Fibroblast of skin of left biceps (primary cell): ENCODE measurements around the gene PIGC.
"Not testable (repeated sequence)": the region's sequence is repeated elsewhere in the genome, so short reads cannot be mapped to it uniquely, and the experiment has no call there.

ENCODE experiments used
- DNase-seq, 2 experiments: peaks; one replicate each; pipeline ENCODE4 v3.0.0-alpha.2; 2013; ENCODE audit warnings: low read depth in 2 of 2

The PIGC gene

GRCh38 chr1:172466795-172467407 lies 23.0 kb upstream of the PIGC start:
- DNase-seq = no peak

DNA sequence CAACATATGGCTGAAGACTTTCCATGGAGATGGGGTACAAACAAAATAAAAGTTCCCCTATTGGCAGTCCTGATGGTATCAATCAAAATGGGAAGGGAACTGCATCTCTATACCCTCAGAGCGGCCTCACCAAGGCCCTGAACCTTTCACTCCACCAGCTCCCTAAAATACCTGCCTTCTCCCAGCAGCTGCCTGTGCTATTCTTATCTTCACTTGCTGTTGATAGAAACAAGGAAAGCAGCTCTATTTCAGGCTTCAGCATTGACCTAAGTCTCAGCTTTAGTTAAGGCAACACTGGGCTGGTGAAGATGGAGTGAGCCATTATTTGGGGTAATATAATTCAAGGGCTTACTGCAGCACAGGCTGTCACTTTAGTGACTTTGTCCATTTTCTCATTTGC lies 21.7 kb upstream of the PIGC start:
- no peak for DNase-seq

- DNase-seq = no peak
These were observed 17.0 kb upstream of the PIGC start for GRCh38 chr1:172460887-172461315.

- DNase-seq = no peak
These were observed 16.3 kb upstream of the PIGC start for GRCh38 chr1:172460177-172460576.

DNA sequence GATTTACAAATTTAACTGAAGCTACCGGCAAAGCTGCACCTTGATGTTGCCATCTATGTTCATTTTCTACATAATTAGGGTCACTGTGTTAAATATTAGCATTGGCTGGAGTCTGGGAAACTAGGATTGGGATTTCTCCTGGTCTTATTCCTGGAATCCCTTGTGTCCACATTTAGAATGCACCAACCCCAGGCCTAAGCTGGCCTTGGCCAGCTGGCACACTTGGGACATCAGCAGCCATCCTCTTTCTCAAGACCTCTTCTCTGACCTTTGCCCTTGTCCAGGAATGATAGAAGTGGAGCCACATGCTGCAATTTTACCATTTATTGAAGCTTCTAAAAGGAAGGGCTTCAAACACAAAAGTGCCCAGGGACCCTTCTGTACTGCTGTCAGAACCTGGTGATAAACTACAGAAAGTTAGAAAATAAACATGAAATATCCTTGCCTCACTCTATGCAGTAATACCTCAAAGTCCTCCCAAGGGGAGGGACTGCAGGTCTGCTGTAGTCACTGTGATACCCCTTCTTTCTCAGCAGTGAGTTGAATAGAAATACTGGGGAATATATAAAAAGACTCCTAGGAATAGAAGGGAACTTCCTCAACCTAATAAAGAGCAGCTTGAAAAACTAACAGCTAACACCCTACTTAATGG lies 13.7 kb upstream of the PIGC start:
- no peak for DNase-seq

DNA sequence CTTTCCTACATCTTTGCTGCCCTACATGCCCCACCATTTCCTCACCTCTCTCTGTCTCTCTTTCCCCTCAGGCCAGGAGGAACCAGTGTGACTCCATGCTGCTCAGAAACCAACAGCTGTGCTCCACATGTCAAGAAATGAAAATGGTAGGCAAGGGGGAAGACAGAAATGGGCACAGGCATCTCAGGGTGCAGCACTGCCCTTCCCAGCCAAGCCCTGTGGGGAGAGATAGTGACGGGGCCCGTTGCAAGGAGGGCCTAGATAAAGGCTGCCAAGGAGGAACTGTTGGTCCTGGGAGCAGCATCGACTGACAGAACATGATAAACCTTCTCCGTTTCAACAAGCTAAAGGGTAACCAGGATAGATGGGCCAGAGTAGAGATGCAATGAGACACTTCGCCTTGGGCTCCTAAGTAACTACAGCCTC lies 12.5 kb upstream of the PIGC start:
- DNase-seq = no peak

- no peak for DNase-seq
These were observed 11.6 kb upstream of the PIGC start for GRCh38 chr1:172455451-172455850.

- DNase-seq = no peak
These were observed 9.7 kb upstream of the PIGC start for GRCh38 chr1:172453607-172454006.

- no peak for DNase-seq
These were observed 9.3 kb upstream of the PIGC start for GRCh38 chr1:172453153-172453545.

DNA sequence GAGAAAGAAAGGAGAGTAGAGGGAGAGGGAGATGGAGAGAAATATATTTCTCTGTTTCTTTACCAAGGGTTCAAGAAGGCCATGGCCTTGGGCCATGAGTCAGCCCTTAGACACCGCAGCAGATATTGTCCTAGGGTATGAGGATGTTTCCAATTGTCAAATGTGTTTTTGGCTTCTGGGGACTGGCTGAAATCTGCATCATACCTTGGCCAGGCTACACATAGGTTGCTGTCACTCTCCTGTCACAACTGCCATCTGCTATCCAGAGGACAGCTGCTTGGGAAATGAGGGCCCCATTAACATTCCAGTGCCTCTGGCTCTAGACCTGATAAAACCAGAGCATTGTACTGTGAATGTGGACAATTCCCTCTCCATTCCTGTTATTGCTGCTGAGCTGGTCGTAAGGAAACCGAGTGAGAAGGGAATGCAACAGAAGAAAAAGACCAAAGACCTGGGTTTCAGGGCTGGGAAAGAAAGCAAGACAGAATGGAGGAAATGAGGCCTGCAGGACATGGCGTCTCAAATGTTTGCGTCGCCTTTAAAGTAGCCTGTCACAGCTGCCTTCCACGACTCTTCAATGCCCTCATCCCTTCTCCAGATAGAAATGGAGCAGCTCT lies 8.8 kb upstream of the PIGC start:
- DNase-seq = no peak

- DNase-seq = no peak
These were observed 7.2 kb upstream of the PIGC start for GRCh38 chr1:172451002-172451443.

DNA sequence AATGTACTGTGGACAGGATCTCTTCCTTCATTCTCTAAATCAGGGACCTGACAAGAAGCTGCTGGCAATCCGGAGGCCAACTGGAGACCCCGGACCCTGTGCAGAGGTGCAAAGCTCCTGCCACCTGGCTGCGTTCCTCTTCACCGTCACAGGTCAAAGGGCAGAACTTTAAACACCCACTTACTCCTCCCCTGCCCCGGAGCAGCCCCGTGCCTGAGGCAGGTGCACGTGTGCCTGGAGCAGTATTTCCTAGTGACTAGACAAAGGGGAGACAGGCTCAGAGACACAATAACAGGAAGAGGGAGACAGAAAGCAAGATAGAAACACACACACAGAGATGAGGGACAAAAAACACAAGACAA lies 6.6 kb upstream of the PIGC start:
- no peak for DNase-seq

GRCh38 chr1:172449585-172450523 lies 6.0 kb upstream of the PIGC start:
- DNase-seq = peak; percentile 6 to 13

DNA sequence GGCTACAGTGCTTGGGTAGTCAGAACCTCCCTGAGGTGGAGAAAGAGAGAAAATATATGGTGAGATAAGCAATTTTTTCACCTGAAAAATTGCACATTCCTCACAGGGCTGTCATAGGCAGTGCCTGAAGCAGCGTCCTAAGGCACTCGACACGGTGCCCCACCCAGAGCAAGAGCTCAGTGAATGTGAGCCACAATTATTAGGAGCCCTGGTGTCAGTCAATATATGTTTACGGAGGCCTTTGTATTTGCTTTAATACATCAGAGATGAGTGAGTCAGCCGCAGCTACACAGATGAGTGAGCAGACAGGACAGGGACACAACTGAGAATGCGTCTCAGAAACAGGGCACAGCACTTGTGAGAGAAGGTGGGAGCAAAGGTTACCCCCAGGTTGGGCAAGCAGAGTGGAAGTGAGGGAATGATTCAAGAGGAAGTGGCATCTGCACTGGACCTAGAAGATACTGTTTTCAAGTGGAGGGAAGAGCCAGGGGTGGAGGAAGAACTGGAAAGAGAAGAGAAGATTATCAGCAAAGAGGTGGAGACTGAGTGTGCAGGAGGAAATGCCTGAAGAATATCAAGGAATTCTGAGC lies 5.2 kb upstream of the PIGC start:
- DNase-seq = no peak

- DNase-seq = no peak
These were observed 3.8 kb upstream of the PIGC start for GRCh38 chr1:172447641-172448040.

- DNase-seq = no peak
These were observed 2.7 kb upstream of the PIGC start for GRCh38 chr1:172446547-172446946.

DNA sequence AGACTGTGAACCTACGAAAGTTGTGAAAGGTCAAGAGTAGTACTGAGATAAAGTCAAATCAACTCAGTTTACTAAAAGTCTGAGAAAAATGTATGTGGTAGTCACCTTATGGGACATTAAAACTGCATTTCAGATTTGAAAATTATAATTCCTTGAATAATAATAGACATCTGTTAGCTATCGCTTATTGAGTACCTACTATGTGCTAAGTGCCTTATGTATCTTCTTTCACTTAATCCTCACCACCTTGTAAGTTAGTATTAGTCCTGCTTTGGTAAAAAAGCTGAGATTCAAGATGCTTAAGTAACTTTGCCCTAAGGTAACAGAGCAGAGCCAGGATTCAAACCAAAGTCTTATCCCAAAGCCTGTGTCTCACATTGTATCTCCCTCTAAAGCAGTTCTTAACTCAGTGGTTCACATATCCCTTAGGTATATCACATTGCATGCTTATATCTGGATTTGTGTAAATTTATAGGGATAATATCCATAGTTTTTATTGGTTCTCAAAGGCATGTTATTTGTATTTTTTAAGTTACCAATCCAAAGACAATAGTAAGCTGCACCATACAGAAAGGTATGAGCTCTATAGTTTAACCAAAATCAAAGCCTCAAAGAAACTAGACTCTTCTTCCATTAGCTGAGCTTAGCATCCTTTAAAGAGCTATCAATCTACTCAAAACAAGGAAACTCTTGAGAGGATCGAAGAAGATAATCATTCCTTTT lies 865 bp downstream of the PIGC start:
- DNase-seq = no peak

GRCh38 chr1:172442404-172442803 lies 1.5 kb downstream of the PIGC start:
- no peak for DNase-seq

- DNase-seq = not testable (repeated sequence)
These were observed 6.7 kb downstream of the PIGC start for GRCh38 chr1:172437183-172437582.

GRCh38 chr1:172431721-172432192 lies 12.1 kb downstream of the PIGC start:
- no peak for DNase-seq

DNA sequence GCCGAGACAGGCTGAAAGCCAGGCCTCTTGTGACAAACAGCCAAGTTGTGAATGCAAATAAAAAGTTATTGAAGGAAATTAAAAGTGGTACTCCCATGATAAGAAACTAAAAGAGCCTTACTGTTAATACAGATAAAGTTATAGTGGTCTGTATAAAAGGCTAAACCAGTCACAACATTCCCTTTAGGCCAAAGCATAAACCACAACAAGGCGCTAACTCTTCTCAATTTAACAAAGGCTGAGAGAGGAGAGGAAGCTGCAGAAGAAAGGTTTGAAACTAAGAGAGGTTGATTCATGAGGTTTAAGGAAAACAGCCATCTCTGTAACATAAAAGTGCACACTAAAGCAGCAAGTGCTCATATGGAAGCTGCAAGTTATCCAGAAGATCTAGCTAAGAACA lies 12.7 kb downstream of the PIGC start:
- DNase-seq = no peak
